ENCODE data around the gene VSNL1. TPM values are rescaled to one million over a fixed set of nuclear protein-coding genes. Genes with fewer than 3 reads are reported as not detected.

Gene VSNL1
- polyA plus RNA-seq, 1 of the 3 experiments (the other 2 are of a cell fraction), result 1.3 TPM

- peak; percentile 13; the same call in 1 of the 2 replicates for TF ChIP-seq GATA2 (CRISPR knock-in tag; IDR thresholded peaks at IDR 0.05)
- TF ChIP-seq, protein P1, sequence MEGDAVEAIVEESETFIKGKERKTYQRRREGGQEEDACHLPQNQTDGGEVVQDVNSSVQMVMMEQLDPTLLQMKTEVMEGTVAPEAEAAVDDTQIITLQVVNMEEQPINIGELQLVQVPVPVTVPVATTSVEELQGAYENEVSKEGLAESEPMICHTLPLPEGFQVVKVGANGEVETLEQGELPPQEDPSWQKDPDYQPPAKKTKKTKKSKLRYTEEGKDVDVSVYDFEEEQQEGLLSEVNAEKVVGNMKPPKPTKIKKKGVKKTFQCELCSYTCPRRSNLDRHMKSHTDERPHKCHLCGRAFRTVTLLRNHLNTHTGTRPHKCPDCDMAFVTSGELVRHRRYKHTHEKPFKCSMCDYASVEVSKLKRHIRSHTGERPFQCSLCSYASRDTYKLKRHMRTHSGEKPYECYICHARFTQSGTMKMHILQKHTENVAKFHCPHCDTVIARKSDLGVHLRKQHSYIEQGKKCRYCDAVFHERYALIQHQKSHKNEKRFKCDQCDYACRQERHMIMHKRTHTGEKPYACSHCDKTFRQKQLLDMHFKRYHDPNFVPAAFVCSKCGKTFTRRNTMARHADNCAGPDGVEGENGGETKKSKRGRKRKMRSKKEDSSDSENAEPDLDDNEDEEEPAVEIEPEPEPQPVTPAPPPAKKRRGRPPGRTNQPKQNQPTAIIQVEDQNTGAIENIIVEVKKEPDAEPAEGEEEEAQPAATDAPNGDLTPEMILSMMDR (IDR thresholded peaks at IDR 0.05), result no peak
- CTCF ChIA-PET, result interaction anchor here (1.9 kb wide), 1 partner anchor 55 kb away, joined by 6 read pairs; no protein-coding TSS in a partner anchor
- Histone ChIP-seq H3K4me2 (no peak overlapping the region), H3K9me2 (no peaks in the 10 kb centered on the region), H3F3A (replicated peaks; ENCODE audit: insufficient read depth) (no peaks in the 10 kb centered on the region), H3K4me1 (ENCODE audit: control insufficient read depth in 1 of 2, insufficient read depth in 2 of 2, low read depth in 1 of 2, low read length in 1 of 2) (peaks cover 0 to 7% of the 10 kb centered on the region in 2 experiments; a peak in 1 of 4 replicates), H2AFZ (ENCODE audit: low read depth) (no peak overlapping the region), H3K79me2 (ENCODE audit: insufficient read depth) (no peaks in the 10 kb centered on the region), H3K9ac (no peak overlapping the region), H3K27me3 (ENCODE audit: insufficient read depth) (no peaks in the 10 kb centered on the region), H3K36me3 (replicated peaks in 1 of 2; ENCODE audit: control insufficient read depth in 1 of 2, insufficient read depth in 2 of 2, low read length in 1 of 2) (no peaks in the 10 kb centered on the region), H3K27ac (ENCODE audit: low read depth in 2 of 2, low read length in 1 of 2) (no peak overlapping the region), H3K4me3 (ENCODE audit: low read depth in 2 of 2, low read length in 1 of 2) (no peak overlapping the region), H4K20me1 (ENCODE audit: insufficient read depth) (no peaks in the 10 kb centered on the region), H3K9me3 (no peaks in the 10 kb centered on the region)
- POLR2A ChIA-PET, result no interaction called here
- DNase-seq, result peak; percentile 28
- 21% methylated on average over 3 of the region's 3 CpGs for WGBS (ENCODE audit: low lambda C conversion rate)
Observed at GRCh38 chr2:17591846-17592245, 51.4 kb downstream of the VSNL1 start.

DNA sequence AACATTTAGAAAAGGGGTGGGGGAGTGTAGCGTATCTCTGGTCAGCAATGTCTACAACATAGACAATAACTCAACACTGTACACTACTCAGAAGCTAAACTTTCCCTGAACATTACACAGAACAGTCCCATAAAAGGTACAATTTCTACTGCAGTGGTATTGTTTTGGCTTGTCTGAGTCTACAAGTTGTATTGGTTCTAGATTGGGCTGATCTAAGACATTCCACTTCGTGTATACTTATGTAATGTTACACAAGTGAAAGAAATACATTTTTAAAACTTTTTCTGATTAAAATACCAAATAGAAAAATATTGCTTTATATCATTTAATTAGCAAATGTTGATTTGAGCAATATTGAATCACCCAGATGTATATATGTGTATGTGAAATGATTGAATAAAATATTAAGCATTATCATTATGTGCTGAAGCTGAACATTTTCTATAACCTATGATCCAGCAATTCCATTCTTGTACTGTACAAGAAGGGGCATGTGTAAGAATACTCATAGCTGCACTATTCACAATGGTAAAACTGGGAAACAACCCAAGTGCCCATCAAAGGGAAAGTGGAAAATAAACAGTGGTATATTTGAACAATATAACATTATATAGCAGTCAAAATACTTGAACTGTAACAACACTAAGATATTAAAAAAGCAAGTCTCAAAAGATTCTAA is 52.4 kb downstream of the VSNL1 start:
- Histone ChIP-seq H3K27me3 (ENCODE audit: insufficient read depth) (no peaks in the 10 kb centered on the region), H3K9ac (no peak overlapping the region), H3K4me1 (ENCODE audit: control insufficient read depth in 1 of 2, insufficient read depth in 2 of 2, low read depth in 1 of 2, low read length in 1 of 2) (peaks cover 0 to 7% of the 10 kb centered on the region in 2 experiments; a peak in 1 of 4 replicates), H3K4me3 (ENCODE audit: low read depth in 2 of 2, low read length in 1 of 2) (no peak overlapping the region), H3K4me2 (no peak overlapping the region), H3K9me2 (no peaks in the 10 kb centered on the region), H2AFZ (ENCODE audit: low read depth) (no peak overlapping the region), H4K20me1 (ENCODE audit: insufficient read depth) (no peaks in the 10 kb centered on the region), H3K27ac (ENCODE audit: low read depth in 2 of 2, low read length in 1 of 2) (no peak overlapping the region), H3F3A (replicated peaks; ENCODE audit: insufficient read depth) (no peaks in the 10 kb centered on the region), H3K9me3 (no peaks in the 10 kb centered on the region), H3K36me3 (replicated peaks in 1 of 2; ENCODE audit: control insufficient read depth in 1 of 2, insufficient read depth in 2 of 2, low read length in 1 of 2) (no peaks in the 10 kb centered on the region), H3K79me2 (ENCODE audit: insufficient read depth) (no peaks in the 10 kb centered on the region)
- no peak for DNase-seq
- 54% methylated on average over 2 of the region's 2 CpGs for whole genome bisulfite sequencing (ENCODE audit: low lambda C conversion rate)
- CTCF ChIA-PET, result interaction anchor here (1.9 kb wide), 1 partner anchor 54 kb away, joined by 6 read pairs; no protein-coding TSS in a partner anchor
- POLR2A ChIA-PET, result no interaction called here
- TF ChIP-seq, protein P2, sequence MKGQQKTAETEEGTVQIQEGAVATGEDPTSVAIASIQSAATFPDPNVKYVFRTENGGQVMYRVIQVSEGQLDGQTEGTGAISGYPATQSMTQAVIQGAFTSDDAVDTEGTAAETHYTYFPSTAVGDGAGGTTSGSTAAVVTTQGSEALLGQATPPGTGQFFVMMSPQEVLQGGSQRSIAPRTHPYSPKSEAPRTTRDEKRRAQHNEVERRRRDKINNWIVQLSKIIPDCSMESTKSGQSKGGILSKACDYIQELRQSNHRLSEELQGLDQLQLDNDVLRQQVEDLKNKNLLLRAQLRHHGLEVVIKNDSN (IDR thresholded peaks at IDR 0.05; ENCODE audit: borderline replicate concordance, low read depth), result no peak
- TF ChIP-seq TEAD4 (IDR thresholded peaks at IDR 0.05; ENCODE audit: borderline replicate concordance, insufficient read depth) (no peak), REST (IDR thresholded peaks at IDR 0.05; ENCODE audit: low read depth, low read length) (no peak), POLR2AphosphoS5 (IDR thresholded peaks at IDR 0.05; ENCODE audit: low read depth, low read length) (no peak), EZH2phosphoT487 (IDR thresholded peaks at IDR 0.05; ENCODE audit: borderline replicate concordance, low read depth) (no peak), ZBTB33 (IDR thresholded peaks at IDR 0.05; ENCODE audit: borderline replicate concordance, low read depth) (no peak), MXI1 (IDR thresholded peaks at IDR 0.05; ENCODE audit: low read depth, low read length) (no peak), ELF1 (IDR thresholded peaks at IDR 0.05) (no peak), MEF2A (IDR thresholded peaks at IDR 0.05; ENCODE audit: borderline replicate concordance, low read depth) (no peak), CHD2 (IDR thresholded peaks at IDR 0.05; ENCODE audit: low read length, partially characterized antibody) (no peak)
- TF ChIP-seq, protein P3, sequence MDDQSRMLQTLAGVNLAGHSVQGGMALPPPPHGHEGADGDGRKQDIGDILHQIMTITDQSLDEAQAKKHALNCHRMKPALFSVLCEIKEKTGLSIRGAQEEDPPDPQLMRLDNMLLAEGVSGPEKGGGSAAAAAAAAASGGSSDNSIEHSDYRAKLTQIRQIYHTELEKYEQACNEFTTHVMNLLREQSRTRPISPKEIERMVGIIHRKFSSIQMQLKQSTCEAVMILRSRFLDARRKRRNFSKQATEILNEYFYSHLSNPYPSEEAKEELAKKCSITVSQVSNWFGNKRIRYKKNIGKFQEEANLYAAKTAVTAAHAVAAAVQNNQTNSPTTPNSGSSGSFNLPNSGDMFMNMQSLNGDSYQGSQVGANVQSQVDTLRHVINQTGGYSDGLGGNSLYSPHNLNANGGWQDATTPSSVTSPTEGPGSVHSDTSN (IDR thresholded peaks at IDR 0.05), result no peak
- TF ChIP-seq, protein P1 (IDR thresholded peaks at IDR 0.05), result no peak

Measured in SK-N-SH (cell line).